ENCODE results near the gene NT5M.

- no peak for TF ChIP-seq CTCF (IDR thresholded peaks at IDR 0.05)
- TF ChIP-seq POLR2A (IDR thresholded peaks at IDR 0.05) = no peak
These were observed 25.1 kb downstream of the NT5M start for GRCh38 chr17:17328251-17328650.
